OCI-LY3 (cell line): ENCODE results near the gene TRMT61A.

Source experiments
- H2AFZ ChIP-seq: fragments of 200-600, 300-600 bp; shearing (Covaris generic); 2 replicates; pipeline ENCODE4 v1.6.0; 2014; ENCODE audit warnings: antibody characterized with exemption, low read depth, low read length
- H3K27ac ChIP-seq: fragments of 200-600, 300-600 bp; sonication (generic); 2 replicates; pipeline ENCODE4 v1.5.1; 2014; ENCODE audit warnings: mild to moderate bottlenecking, low read length, moderate library complexity, mixed read lengths
- H3K27me3 ChIP-seq: fragments of 200-600, 300-600 bp; sonication (generic); 2 replicates; pipeline ENCODE4 v1.6.1; 2014; ENCODE audit warnings: low read depth, low read length, mixed read lengths
- H3K36me3 ChIP-seq: fragments of 200-600, 300-600 bp; sonication (generic); replicated peaks from 2 replicates; pipeline ENCODE3; 2014; ENCODE audit warnings: low read depth, low read length, mixed read lengths
- H3K4me1 ChIP-seq: fragments of 300-600, 200-600 bp; sonication (generic); 2 replicates; pipeline ENCODE4 v1.6.1; 2014; ENCODE audit warnings: low read length, mixed read lengths
- H3K4me2 ChIP-seq: fragments of 200-600, 300-600 bp; sonication (generic); 2 replicates; pipeline ENCODE4 v1.6.1; 2014; ENCODE audit warnings: low read length, mixed read lengths
- H3K4me3 ChIP-seq: fragments of 300-600, 200-600 bp; sonication (generic); 2 replicates; pipeline ENCODE4 v1.5.1; 2014; ENCODE audit warnings: antibody characterized with exemption, mild to moderate bottlenecking, low read length, moderate library complexity
- H3K79me2 ChIP-seq: fragments of 300-600, 200-600 bp; shearing (Covaris generic); 2 replicates; pipeline ENCODE4 v1.6.1; 2014; ENCODE audit warnings: mild to moderate bottlenecking, low read length, mixed read lengths
- H3K9ac ChIP-seq: fragments of 300-600, 200-600 bp; shearing (Covaris generic); 2 replicates; pipeline ENCODE4 v1.6.0; 2014; ENCODE audit warnings: mild to moderate bottlenecking, low read length, moderate library complexity
- H3K9me3 ChIP-seq: fragments of 200-600, 300-600 bp; shearing (Covaris generic); 2 replicates; pipeline ENCODE4 v1.6.1; 2014; ENCODE audit warnings: low read length, mixed read lengths; ENCODE audit not compliant: insufficient read depth
- H4K20me1 ChIP-seq: fragments of 200-600, 300-600 bp; sonication (generic); 2 replicates; pipeline ENCODE4 v1.6.1; 2016; ENCODE audit warnings: low read length, mixed read lengths; ENCODE audit not compliant: insufficient read depth
- EZH2phosphoT487 ChIP-seq: fragments of 200-600 bp; shearing (Covaris generic); IDR thresholded peaks from 2 replicates; pipeline ENCODE4 v1.6.1; 2018; ENCODE audit warnings: antibody characterized with exemption, mixed run types, low read depth
- TF ChIP-seq, protein P1 (sequence below): fragments of 200-600, 300-600 bp; sonication (generic); IDR thresholded peaks from 2 replicates; pipeline ENCODE4 v1.5.1; 2014; ENCODE audit warnings: antibody characterized with exemption, low read length, low read depth

Gene TRMT61A

GRCh38 chr14:103550451-103551337 is 21.7 kb downstream of the TRMT61A start:
- H3K4me3 ChIP-seq, result no peak overlapping the region
- H3K4me1 ChIP-seq, result peaks cover 3% of the 10 kb centered on the region; the same call in 1 of the 2 replicates
- no peaks in the 10 kb centered on the region for H4K20me1 ChIP-seq
- no peaks in the 10 kb centered on the region for H3K9me3 ChIP-seq
- H3K9ac ChIP-seq, result no peak overlapping the region
- no peaks in the 10 kb centered on the region for H3K36me3 ChIP-seq
- no peaks in the 10 kb centered on the region for H3K79me2 ChIP-seq
- no peak overlapping the region for H3K27ac ChIP-seq
- H2AFZ ChIP-seq, result no peak overlapping the region
- H3K27me3 ChIP-seq, result no peaks in the 10 kb centered on the region
- no peak for TF ChIP-seq EZH2phosphoT487
- TF ChIP-seq, protein P1, sequence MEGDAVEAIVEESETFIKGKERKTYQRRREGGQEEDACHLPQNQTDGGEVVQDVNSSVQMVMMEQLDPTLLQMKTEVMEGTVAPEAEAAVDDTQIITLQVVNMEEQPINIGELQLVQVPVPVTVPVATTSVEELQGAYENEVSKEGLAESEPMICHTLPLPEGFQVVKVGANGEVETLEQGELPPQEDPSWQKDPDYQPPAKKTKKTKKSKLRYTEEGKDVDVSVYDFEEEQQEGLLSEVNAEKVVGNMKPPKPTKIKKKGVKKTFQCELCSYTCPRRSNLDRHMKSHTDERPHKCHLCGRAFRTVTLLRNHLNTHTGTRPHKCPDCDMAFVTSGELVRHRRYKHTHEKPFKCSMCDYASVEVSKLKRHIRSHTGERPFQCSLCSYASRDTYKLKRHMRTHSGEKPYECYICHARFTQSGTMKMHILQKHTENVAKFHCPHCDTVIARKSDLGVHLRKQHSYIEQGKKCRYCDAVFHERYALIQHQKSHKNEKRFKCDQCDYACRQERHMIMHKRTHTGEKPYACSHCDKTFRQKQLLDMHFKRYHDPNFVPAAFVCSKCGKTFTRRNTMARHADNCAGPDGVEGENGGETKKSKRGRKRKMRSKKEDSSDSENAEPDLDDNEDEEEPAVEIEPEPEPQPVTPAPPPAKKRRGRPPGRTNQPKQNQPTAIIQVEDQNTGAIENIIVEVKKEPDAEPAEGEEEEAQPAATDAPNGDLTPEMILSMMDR, result no peak
- no peak overlapping the region for H3K4me2 ChIP-seq

DNA sequence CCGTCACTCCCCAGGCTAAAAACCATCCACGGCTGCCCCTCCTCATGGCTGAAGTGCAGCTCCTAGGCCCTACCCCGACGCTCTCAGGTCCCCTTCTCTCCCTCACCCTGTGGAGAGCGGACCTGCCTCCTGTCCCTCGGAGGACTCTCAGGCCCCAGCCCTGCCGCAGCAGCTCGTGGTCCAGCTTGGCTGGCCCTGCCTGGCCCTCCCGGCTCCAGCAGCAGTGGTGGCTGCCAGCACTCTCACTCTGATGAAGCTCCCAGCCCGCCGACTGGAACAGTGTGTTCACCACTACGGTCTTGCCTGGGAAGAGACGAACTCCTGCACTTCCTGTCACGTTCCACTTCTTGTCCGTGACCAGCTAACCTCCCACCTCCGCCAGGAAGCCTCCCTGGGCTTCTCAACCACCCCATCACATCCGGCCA is 22.4 kb downstream of the TRMT61A start:
- Histone ChIP-seq H3K9ac (no peak overlapping the region), H3K27ac (no peak overlapping the region), H3K79me2 (peaks cover 3% of the 10 kb centered on the region; the same call in 1 of the 2 replicates), H3K4me2 (no peak overlapping the region), H3K4me1 (peaks cover 3% of the 10 kb centered on the region; the same call in 1 of the 2 replicates), H4K20me1 (no peaks in the 10 kb centered on the region), H3K9me3 (no peaks in the 10 kb centered on the region), H3K4me3 (no peak overlapping the region), H2AFZ (no peak overlapping the region), H3K27me3 (no peaks in the 10 kb centered on the region), H3K36me3 (no peaks in the 10 kb centered on the region)
- no peak for TF ChIP-seq EZH2phosphoT487
- TF ChIP-seq, protein P1, result no peak

- H3K36me3 ChIP-seq, result no peaks in the 10 kb centered on the region
- no peak overlapping the region for H3K27ac ChIP-seq
- no peak overlapping the region for H3K4me2 ChIP-seq
These were observed 23.2 kb downstream of the TRMT61A start for GRCh38 chr14:103552011-103552845.

More at GRCh38 chr14:103552011-103552845, 23.2 kb downstream of the TRMT61A start:
- Histone ChIP-seq H3K4me1 (no peaks in the 10 kb centered on the region), H3K79me2 (peaks cover 7% of the 10 kb centered on the region), H4K20me1 (no peaks in the 10 kb centered on the region), H2AFZ (no peak overlapping the region), H3K27me3 (no peaks in the 10 kb centered on the region), H3K9me3 (no peaks in the 10 kb centered on the region), H3K4me3 (no peak overlapping the region), H3K9ac (no peak overlapping the region)
- TF ChIP-seq, protein P1, result no peak
- no peak for TF ChIP-seq EZH2phosphoT487
